ENCODE results near the gene SH2D5.

GRCh38 chr1:20715406-20715805, 17.1 kb downstream of the SH2D5 start:
- TF ChIP-seq CTCF (IDR thresholded peaks at IDR 0.05; ENCODE audit: insufficient read depth, low read depth, low read length) (no peak), EZH2 (IDR thresholded peaks at IDR 0.05; ENCODE audit: insufficient read depth, low read length) (no peak)
